NK-92 (cell line): ENCODE measurements around the gene MICAL2.

Experiments used
- DNase-seq: peaks from one replicate; lab custom pipeline; 2025; ENCODE audit not compliant: unreplicated experiment; lab: John Stamatoyannopoulos, UW

The MICAL2 gene

DNA sequence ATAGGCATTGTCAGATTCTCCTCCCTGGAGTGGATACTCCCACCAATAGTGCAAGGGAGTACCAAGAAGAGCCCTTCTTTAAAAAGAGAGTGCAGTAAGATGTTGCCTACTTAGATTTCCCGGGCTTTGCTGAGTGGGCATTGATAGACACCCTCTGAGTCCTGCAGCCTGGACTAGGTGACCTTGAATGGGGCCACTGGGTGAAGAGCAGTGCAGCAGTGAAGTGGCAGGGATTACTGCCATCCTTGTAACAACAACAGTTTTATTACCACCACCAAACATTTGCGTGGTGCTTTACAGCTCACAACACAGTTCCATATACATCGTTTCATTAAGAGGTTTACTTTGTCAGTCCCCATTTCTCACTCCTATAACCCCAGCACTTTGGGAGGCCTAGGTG lies 59.4 kb downstream of the MICAL2 start:
- DNase-seq: no peak

DNA sequence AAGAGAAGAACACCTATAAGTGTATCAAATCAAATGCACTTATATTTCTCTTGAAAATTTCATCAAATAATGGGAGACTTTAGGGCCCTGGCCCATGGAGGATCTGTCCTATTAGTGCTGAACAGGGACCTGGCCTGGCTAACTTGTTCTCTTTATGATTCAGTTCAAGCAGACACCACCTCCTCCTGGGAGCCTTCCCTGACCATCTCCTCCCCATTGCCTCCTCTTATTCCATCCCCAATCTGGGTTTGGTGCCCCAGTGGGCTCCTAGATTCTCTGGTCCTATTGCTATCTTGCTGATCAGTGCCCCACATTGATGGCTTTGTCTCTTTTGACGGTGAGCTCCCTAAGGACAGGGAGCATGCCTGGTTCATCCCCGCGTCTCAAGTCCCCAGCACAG lies 60.1 kb downstream of the MICAL2 start:
- DNase-seq: no peak

DNA sequence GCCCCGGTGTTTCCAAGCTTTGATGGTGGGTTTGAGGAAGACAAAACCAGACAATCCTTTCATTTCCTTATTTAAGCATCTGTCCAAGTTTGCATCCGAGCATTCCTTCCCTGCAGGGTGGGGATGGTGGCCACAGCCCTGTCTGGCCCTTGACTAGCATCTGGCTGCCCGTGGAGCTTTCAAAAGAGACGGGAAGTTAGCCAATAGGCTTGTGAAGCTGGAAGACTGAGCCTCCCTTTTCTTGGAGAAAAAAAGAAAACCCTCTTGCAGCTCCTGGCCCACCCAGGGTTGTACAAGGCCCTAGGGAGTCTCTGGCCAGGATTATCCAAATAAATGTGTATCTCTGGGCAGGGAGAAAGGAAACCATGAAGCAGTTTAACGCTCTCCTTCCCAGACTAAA lies 60.6 kb downstream of the MICAL2 start:
- no peak for DNase-seq

GRCh38 chr11:12171921-12172320 lies 61.5 kb downstream of the MICAL2 start:
- DNase-seq: no peak

GRCh38 chr11:12172493-12173013 lies 62.2 kb downstream of the MICAL2 start:
- no peak for DNase-seq

DNA sequence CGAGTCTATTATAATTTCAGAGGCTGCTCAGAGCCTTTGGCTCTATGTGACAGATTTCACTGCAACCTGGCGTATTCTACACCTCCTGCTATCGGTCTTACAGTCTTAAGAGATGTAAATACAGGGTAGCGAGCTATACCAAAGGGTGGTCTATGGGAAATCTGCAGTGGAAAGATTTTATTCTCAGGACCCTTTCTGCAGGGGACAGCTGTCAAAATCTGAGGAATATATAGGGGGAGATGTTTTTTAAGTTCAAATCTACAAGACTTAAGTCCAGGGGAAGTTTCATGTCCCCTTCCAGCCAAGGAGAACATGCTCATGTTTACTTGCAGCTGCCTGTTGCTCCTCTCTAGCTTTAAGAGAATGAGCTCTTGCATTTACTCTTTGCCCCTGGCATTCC lies 62.7 kb downstream of the MICAL2 start:
- DNase-seq: no peak

GRCh38 chr11:12174128-12174476 lies 63.7 kb downstream of the MICAL2 start:
- DNase-seq: no peak

DNA sequence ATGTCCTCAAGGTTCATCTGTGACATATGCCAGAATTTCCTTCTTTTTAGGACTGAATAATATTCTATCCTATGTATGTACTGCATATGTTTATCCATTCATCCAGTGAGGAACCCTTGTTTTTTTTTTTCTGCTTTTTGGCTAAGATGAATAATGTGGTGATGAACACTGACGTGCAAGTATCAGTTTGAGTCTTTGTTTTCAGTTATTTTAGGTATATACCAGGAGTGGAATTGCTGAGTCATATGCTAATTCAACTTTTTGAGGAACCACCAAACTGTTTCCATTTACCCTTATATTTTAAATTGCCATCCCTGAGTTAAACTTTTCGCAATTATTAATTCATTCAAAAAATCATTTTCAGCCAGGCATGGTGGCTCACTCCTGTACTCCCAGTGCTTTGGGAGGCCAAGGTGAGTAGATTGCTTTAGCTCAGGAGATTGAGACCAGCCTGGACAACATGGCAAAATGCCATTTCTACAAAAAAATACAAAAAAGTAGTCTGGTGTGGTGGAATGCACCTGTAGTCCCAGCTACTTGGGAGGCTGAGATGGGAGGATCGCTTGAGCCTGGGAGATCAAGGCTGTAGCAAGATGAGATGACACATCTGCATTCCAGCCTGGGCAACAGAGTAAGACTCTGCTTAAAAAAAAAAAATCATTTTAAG lies 64.2 kb downstream of the MICAL2 start:
- no peak for DNase-seq

DNA sequence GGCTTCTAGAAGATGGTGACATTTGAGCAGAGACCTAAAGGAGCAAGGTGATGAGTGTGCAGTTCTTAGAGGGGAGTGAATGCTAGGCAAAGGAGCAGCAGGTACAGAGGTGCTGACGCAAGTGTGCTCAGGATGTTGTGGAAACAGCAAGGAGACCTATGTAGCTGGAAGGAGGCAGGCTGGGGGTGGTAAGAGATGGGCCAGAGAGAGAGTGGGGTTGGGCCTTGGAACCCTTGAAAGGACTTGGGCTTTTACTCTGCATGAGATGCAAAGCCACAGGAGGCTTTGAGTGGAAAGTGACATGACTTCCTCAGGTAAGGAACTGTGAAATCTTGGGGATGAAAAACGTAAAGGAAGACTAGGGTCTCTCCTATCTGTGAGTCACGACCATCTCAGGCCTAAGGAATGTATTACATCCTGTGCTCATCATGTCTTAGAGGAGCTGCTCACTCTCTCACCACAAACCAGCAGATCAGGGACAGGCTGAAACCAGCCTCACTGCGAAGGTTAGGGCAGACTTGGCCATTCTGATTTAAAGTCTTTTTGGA lies 65.4 kb downstream of the MICAL2 start:
- DNase-seq: no peak

DNA sequence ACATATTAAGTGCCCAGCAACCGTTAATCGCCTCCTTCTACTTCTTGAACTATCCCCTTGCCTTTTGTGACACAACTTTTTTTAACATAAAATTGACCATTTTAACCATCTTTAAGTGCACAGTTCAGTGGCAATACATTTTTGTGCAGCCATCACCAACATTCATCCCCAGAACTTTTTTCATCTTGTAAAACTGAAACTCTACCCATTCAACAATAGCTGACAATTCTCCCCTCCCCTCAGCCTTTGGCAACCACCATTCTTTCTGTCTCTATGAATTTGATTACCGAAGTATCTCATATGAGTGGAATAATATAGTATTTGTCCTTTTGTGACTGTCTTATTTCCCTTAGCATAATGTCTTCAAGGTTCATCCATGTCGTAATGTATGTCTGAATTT lies 66.0 kb downstream of the MICAL2 start:
- DNase-seq: no peak

GRCh38 chr11:12177739-12178338 lies 67.4 kb downstream of the MICAL2 start:
- no peak for DNase-seq

DNA sequence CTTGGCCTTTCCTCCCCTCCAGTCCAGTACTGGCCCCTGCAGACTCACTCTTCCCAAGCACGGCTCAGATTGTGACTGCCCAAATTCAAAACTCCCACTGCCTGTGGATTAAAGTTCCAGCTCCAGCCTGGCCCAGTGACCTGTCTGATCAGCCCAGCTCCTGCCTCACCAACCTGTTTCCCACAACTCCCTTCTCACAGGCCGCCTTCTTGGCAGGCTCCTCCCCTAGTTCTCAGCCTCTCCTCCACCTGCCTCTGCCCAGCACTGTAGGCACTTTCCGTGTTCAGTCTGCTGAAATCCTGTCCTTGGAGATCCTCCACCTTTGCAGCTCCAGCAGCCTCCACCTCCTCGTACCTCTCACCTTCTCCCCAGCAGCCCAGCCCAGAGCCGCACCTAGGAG lies 68.6 kb downstream of the MICAL2 start:
- DNase-seq: no peak

DNA sequence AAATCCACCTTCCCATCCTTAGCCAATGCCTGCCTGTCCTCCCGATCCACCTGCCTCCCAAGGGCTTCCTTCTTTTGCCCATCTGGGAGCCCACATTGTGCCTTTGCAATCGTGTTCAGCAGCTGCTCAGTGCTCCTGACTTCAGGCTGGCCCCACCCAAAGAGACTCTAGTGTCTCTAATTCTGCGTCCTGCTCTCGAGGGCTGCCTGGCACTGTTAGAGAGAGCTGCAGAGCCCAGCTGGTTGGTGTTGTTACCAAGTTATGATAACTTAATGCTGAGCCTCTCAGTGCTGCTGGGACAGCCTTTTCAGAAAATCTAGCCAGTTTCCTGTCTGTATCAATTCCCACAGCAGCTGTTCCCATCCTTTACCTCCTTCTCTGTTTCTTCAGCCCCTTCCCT lies 69.1 kb downstream of the MICAL2 start:
- DNase-seq: no peak

DNA sequence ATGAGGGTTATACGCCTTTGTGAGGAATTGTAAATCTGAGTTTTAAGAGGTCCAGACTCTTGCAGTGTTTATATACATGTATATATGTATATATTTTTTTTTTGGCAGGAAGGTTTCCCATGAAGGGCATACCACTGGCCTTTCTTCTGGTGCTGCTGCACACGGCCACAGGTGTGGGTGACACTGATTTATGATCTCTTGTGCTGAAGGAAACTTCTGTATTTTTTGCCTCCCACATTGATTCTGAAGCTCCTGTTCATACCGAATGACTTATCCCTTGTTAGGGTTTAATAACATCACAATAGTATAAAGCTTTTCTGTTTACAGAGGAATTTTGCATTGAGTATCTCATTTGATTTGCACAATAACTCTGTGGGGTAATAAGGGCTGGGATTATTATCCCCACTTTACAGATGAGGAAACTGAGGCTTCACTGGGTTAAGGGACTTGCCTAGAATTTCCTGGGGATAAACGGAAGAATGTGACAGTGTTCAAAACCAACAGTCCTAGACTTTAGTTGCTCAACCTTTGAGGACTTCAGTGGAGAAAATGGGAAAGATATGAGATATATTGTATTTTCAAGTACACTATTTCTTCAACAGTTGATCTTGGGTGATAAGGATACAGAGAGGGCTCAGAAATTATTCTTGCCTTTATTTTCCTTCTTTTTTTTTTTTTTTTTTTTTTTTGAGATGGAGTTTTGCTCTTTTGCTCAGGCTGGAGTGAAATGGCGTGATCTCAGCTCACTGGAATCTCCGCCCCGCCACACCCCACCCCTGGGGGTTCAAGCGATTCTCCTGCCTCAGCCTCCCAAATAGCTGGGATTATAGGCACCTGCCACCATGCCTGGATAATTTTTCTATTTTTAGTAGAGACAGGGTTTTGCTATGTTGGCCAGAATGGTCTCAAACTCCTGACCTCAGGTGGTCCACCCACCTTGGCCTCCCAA lies 70.1 kb downstream of the MICAL2 start:
- DNase-seq: no peak

GRCh38 chr11:12182302-12182675 lies 71.9 kb downstream of the MICAL2 start:
- DNase-seq: no peak

- no peak for DNase-seq
These were observed 72.5 kb downstream of the MICAL2 start for GRCh38 chr11:12182676-12183541.

DNA sequence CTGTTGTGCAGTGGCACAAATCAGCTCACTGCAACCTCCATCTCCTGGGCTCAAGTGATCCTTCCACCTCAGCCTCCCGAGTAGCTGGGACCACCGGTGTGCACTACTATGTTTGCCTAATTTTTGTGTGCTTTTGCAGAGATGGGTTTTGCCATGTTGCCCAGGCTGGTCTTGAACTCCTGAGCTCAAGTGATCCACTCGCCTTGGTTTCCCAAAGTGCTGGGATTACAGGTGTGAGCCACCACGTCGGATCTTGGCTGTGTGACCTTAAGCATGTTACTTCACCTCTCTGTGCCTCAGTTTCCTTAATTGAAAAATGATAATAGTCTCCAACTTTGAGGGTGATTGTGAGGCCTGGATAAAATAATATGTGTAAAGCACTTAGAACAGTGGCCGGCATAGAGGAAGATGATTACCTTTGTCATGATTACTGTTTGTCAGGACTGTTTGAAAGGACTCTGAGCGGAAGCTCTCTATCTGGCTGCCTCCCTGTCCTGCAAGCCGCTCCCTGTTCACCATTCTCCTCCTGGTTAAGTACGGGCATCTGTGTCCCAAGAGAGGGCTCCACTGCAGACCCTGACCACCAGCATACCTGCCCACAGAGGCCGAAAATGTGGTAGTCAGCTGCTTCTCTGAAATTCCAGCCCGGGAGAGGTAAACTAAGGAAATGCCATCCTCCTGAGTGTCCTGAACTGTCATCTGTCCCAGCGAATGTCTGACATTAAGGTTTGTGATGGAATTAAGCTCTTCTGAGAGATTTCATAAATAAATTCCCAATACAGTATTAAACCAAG lies 73.6 kb downstream of the MICAL2 start:
- DNase-seq: no peak

- DNase-seq: no peak
These were observed 74.3 kb downstream of the MICAL2 start for GRCh38 chr11:12184699-12185098.

- no peak for DNase-seq
These were observed 74.8 kb downstream of the MICAL2 start for GRCh38 chr11:12185106-12185690.

GRCh38 chr11:12185914-12186313 lies 75.5 kb downstream of the MICAL2 start:
- no peak for DNase-seq
